HG03460 (cell line): ENCODE measurements around the gene GRID1.

ENCODE experiments used
- ATAC-seq: cut with Tn5 transposase; IDR thresholded peaks from one replicate; pipeline ENCODE4 v1.9.1; 2021; ENCODE audit not compliant: unreplicated experiment

The GRID1 gene

DNA sequence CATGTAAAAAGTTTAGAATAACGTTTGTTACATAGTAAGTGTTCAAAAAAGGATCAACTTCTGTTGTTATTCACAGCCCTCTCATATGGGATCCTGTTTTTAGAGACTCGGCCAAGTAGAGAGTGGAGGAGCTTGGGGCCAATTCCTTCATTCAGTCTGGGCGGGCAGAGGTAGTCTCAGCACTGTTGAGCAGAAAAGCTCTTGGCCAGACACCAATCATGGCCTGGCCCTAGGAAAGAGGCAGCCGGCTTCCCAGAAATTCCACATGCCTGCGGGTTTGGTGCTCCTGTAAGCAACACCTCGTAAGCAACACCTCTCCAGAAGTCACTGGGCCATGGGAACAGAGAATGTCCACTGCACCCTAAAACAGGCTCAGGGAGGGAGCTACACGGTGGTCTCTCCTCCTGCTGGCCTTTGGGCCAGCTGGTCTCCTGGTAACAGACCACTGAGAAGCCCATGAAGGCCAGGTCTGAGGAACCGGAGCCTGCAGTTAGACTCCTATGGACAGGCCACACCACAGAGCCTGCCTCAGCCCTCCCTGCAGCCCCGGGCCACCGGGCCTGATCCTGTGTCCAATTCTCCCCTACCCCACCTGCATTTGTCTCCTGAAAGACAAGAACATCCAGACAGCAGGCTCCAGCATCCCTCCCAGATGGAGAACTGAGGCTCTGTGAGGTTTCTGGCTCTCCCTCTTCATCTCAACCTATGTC is 149.1 kb downstream of the GRID1 start:
- ATAC-seq: no peak

DNA sequence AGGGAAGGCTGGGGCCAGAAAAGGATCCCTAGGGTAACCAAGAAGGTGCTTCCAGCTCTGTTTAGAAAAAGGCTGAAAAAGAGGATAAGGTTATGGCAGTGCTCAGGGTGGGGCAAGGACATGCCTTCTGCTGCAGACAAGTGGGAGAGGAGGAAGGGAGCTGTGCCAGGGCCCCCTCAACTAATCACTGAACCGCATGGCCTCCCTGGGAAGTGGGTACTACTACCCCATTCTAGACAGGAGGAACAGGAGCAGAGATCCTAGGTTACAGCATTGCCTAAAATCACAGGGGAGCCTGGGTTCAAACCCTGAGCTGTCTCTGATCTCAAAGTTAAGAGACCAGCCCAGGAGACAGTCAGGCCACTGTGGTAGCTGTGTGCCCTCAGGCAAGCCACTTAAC is 149.7 kb downstream of the GRID1 start:
- ATAC-seq: no peak

- ATAC-seq: no peak
These were observed 150.9 kb downstream of the GRID1 start for GRCh38 chr10:86215712-86216111.

- no peak for ATAC-seq
These were observed 151.5 kb downstream of the GRID1 start for GRCh38 chr10:86215046-86215445.

DNA sequence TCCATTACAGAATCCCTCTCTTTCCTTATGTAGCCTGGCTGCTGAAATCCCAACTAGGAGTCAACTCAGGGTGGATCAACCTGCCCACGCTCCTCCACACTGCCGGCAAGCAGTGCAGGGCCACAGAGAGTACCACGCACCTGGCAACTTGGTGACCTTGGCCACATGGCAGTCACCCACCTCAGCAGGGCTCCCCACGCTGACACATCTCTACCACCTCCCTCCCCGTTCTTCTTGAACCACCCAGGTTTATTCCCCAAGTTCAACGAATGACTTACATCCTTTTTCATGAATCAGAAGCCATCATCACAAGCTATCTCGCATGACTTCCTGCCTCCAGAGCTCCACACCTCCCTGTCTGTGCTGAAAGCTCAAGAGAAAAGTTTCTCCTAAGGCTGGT is 153.4 kb downstream of the GRID1 start:
- ATAC-seq: no peak

- ATAC-seq: no peak
These were observed 154.2 kb downstream of the GRID1 start for GRCh38 chr10:86212391-86212700.

DNA sequence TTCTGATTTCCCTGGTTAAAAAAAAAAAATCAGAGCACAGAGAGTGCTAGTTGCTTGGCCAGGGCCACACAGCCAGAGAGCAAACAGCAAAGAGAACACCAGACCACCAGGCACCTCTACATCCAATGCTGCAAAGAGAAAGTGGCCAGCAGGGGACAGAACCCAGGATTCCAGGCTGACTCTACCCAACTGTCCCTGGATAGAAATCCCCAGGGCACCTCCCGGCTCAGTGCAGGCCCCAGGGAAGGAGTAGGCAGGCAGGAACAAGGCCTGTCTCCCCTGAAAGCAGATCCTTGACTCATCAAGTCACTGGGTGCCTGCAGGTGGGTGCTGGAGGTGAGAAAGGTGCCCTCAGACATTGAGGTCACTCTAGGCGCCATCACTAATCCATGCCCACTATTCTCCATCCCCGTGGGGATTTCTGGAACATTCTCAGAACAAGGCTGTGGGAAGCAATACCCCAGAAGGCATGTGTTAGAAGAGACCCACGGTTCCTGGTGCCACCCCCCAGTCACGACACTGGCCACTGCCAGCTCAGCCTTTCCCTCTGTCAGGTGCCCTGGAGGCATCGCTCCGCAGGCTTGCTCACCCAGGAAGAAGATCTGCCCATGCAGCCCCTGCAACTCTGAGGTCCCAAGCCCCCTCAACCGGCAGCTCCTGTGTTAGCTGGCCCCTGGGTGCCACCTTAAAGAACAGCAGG is 154.8 kb downstream of the GRID1 start:
- no peak for ATAC-seq

DNA sequence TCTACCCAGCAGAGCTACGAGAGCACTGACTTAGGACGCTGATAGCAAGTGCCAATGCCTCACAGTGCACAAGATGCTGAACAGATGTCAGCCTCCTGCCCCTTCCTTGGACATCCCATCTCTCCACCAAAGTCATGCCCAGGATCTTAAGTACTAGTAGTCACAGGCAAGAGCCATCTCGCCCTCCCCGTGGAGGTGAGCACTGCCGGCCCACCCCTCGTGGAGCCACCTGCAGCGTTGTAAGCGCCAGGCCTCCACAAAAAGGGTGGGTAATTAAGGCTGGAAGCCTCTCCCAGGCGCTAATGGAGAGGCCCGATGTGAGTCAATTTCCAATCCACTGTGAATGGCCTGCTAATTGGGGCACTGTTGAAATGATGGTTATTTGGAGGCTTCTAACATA is 156.2 kb downstream of the GRID1 start:
- no peak for ATAC-seq

GRCh38 chr10:86209726-86210125 is 156.9 kb downstream of the GRID1 start:
- no peak for ATAC-seq

- ATAC-seq: no peak
These were observed 159.4 kb downstream of the GRID1 start for GRCh38 chr10:86207226-86207625.

- no peak for ATAC-seq
These were observed 160.4 kb downstream of the GRID1 start for GRCh38 chr10:86206240-86206579.

GRCh38 chr10:86205306-86206239 is 161.0 kb downstream of the GRID1 start:
- ATAC-seq: no peak

GRCh38 chr10:86204421-86205305 is 161.9 kb downstream of the GRID1 start:
- no peak for ATAC-seq

- no peak for ATAC-seq
These were observed 163.3 kb downstream of the GRID1 start for GRCh38 chr10:86203162-86203905.

DNA sequence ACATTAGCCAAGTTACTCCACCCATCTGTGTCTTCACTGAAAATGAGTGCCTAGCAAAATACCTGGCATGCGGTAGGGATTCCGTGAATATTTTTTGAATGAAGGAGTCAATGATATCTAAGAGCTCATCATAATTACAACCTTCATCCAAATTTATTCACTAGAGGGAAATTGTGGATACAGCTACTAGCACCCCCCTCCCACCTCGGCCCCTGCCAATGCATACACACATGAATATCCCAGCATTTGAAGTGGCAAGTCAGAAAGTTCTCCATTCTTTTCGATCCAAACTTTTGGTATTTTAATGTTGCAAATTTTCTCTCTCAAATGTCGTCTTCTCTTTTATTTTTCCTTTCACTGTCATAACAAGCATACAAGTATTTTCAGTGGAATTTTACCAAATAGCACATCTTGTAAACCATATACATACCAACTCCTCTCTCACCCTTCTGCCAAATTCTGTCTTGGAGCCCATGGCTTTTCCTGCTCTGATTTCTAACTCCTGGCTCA is 164.3 kb downstream of the GRID1 start:
- no peak for ATAC-seq

DNA sequence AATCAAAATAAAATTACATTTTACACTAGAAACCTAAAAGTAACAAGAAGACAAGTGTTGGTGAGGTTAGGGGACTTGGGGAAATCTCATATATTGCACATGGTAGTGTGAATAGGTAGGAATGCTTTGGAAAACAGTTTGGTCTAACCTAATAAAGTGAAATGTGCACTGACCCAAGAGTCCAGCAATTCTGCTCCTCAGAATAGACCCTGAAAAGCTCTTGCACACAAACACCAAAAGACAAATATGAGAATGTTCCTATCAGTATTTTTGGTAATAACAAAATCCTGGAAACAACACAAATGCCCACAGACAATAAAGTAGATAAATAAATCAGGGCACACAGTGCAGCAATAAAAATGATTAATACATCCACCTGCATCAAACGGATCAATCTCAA is 165.7 kb downstream of the GRID1 start:
- ATAC-seq: no peak

GRCh38 chr10:86200269-86200668 is 166.3 kb downstream of the GRID1 start:
- ATAC-seq: no peak

DNA sequence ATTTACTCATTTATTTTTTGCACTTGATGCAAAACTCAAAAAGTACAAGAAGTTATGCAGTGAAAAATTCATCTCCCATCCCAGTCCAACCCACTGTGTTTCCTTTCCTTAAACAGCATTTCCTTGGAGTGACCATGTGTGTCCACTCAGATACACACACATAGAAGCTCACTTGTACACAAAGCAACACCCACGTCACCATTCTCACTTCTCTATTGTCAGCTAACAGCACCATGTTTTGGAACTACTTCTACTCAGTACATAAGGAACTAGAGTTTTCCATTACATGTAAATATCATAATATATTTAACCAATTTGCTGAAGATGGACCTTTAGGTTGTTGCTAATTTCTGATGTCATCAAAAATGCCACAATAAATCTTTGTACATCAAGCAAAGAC is 167.6 kb downstream of the GRID1 start:
- no peak for ATAC-seq

GRCh38 chr10:86198271-86198670 is 168.3 kb downstream of the GRID1 start:
- ATAC-seq: no peak

- no peak for ATAC-seq
These were observed 169.3 kb downstream of the GRID1 start for GRCh38 chr10:86197166-86197790.
